ENCODE measurements around the gene GALNT2. TPM values are rescaled to one million over a fixed set of nuclear protein-coding genes. Genes with fewer than 3 reads are reported as not detected.

The GALNT2 gene
- polyA plus RNA-seq, 3 donors: 19.6 to 25.6 (median 23.4) TPM

DNA sequence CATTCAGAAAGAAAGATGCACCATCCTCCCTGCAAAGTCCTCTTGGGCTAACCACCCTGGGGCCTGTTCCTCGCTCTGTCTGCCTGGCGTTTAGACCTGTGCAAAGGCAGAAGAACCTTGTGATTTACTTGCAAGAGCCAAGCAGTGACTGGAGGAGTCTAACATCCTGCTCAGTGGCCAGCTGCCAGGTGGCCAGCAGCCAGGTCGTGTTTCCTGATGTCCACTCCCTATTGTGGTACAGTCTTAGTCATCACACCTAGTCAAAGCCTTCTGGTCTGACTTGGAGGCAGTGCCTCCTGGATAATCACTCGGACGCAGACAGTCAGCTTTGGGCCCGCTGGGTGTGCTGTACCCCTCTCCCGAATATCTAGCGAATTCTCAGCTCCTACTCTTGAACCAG is 241.0 kb downstream of the GALNT2 start:
- WGBS (ENCODE audit: insufficient coverage): 91% methylated on average over 8 of the region's 8 CpGs
- no peaks in the 10 kb centered on the region for H3K79me2 ChIP-seq (ENCODE audit: insufficient read depth, low read length)
- Mint-ChIP-seq H3K27ac (no peak overlapping the region), H3K36me3 (no peaks in the 10 kb centered on the region), H3K4me1 (peaks cover 15% of the 10 kb centered on the region), H3K9me3 (no peaks in the 10 kb centered on the region), H3K4me3 (no peak overlapping the region), H3K27me3 (ENCODE audit: low read depth in 3 of 3) (peaks cover 3 to 5% (median 4%) of the 10 kb centered on the region in 3 donors)
- no peak overlapping the region for H2AFZ ChIP-seq (ENCODE audit: insufficient read depth, low read depth, low read length, poor library complexity, severe bottlenecking)
- intact Hi-C loops (cut with micrococcal nuclease): no loop called here
- H3K4me2 ChIP-seq (replicated peaks; ENCODE audit: extremely low read depth, low read length, poor library complexity, severe bottlenecking): no peak overlapping the region
- no peak overlapping the region for H3K9ac ChIP-seq (ENCODE audit: insufficient read depth, low read length, poor library complexity, severe bottlenecking)
- no peaks in the 10 kb centered on the region for H3K9me3 ChIP-seq (replicated peaks in 1 of 2; ENCODE audit: control insufficient read depth in 1 of 2, insufficient read depth in 1 of 2, low read length in 2 of 2)
- TF ChIP-seq, protein P1, sequence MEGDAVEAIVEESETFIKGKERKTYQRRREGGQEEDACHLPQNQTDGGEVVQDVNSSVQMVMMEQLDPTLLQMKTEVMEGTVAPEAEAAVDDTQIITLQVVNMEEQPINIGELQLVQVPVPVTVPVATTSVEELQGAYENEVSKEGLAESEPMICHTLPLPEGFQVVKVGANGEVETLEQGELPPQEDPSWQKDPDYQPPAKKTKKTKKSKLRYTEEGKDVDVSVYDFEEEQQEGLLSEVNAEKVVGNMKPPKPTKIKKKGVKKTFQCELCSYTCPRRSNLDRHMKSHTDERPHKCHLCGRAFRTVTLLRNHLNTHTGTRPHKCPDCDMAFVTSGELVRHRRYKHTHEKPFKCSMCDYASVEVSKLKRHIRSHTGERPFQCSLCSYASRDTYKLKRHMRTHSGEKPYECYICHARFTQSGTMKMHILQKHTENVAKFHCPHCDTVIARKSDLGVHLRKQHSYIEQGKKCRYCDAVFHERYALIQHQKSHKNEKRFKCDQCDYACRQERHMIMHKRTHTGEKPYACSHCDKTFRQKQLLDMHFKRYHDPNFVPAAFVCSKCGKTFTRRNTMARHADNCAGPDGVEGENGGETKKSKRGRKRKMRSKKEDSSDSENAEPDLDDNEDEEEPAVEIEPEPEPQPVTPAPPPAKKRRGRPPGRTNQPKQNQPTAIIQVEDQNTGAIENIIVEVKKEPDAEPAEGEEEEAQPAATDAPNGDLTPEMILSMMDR (IDR thresholded peaks at IDR 0.05): no peak
- no peak overlapping the region for H3K4me3 ChIP-seq (replicated peaks in 1 of 3; ENCODE audit: low read depth in 2 of 3, low read length in 3 of 3)
- H3K27ac ChIP-seq (ENCODE audit: low read depth in 1 of 2, low read length in 2 of 2): no peak overlapping the region
- peaks cover 0 to 5% of the 10 kb centered on the region in 2 donors for H3K4me1 ChIP-seq (ENCODE audit: control insufficient read depth in 1 of 2, insufficient read depth in 2 of 2, low read length in 2 of 2)
- H3K27me3 ChIP-seq (ENCODE audit: control insufficient read depth in 2 of 2, insufficient read depth in 2 of 2, low read length in 2 of 2): no peaks in the 10 kb centered on the region
- no peaks in the 10 kb centered on the region for H3K36me3 ChIP-seq (replicated peaks in 1 of 2; ENCODE audit: control insufficient read depth in 1 of 2, insufficient read depth in 2 of 2, low read length in 2 of 2)
- DNase-seq: no peak
- H4K20me1 ChIP-seq (ENCODE audit: insufficient read depth, low read length): no peaks in the 10 kb centered on the region

DNA sequence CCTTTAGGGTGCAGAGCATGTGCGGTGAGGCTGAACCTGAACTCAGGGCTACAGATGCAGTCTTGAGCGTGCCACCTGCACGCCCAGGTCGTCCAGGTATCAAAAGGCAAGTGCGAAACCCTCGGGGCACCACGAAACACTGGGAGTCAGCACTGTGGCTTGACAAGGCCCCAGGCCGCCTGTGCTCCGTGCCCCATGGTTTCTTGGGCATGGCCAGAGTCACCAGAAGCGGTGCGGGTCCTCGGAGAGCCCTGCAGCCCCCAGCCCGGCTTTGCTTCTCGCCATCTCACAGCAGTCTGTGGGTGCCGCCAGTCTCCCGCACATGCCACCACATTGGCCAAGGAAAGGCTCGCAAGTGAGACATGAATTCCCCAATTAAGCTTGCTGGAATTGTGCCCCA is 241.8 kb downstream of the GALNT2 start:
- H3K27ac Mint-ChIP-seq: no peak overlapping the region
- TF ChIP-seq, protein P1 (IDR thresholded peaks at IDR 0.05): no peak
- no peak overlapping the region for H3K4me3 ChIP-seq (replicated peaks in 1 of 3; ENCODE audit: low read depth in 2 of 3, low read length in 3 of 3)
- intact Hi-C loops (cut with micrococcal nuclease): no loop called here
- H3K36me3 Mint-ChIP-seq: no peaks in the 10 kb centered on the region
- H3K4me3 Mint-ChIP-seq: no peak overlapping the region
- H3K4me2 ChIP-seq (replicated peaks; ENCODE audit: extremely low read depth, low read length, poor library complexity, severe bottlenecking): no peak overlapping the region
- H2AFZ ChIP-seq (ENCODE audit: insufficient read depth, low read depth, low read length, poor library complexity, severe bottlenecking): no peak overlapping the region
- no peak for DNase-seq
- H3K27ac ChIP-seq (ENCODE audit: low read depth in 1 of 2, low read length in 2 of 2): no peak overlapping the region
- no peaks in the 10 kb centered on the region for H4K20me1 ChIP-seq (ENCODE audit: insufficient read depth, low read length)
- no peaks in the 10 kb centered on the region for H3K36me3 ChIP-seq (replicated peaks in 1 of 2; ENCODE audit: control insufficient read depth in 1 of 2, insufficient read depth in 2 of 2, low read length in 2 of 2)
- no peak overlapping the region for H3K9ac ChIP-seq (ENCODE audit: insufficient read depth, low read length, poor library complexity, severe bottlenecking)
- 99% methylated on average over 15 of the region's 17 CpGs for WGBS (ENCODE audit: insufficient coverage)
- H3K27me3 Mint-ChIP-seq (ENCODE audit: low read depth in 3 of 3): peaks cover 0 to 5% (median 4%) of the 10 kb centered on the region in 3 donors
- H3K27me3 ChIP-seq (ENCODE audit: control insufficient read depth in 2 of 2, insufficient read depth in 2 of 2, low read length in 2 of 2): no peaks in the 10 kb centered on the region
- H3K79me2 ChIP-seq (ENCODE audit: insufficient read depth, low read length): no peaks in the 10 kb centered on the region
- H3K4me1 Mint-ChIP-seq: peaks cover 11% of the 10 kb centered on the region
- H3K4me1 ChIP-seq (ENCODE audit: control insufficient read depth in 1 of 2, insufficient read depth in 2 of 2, low read length in 2 of 2): peaks cover 0 to under 1% of the 10 kb centered on the region in 2 donors
- no peaks in the 10 kb centered on the region for H3K9me3 ChIP-seq (replicated peaks in 1 of 2; ENCODE audit: control insufficient read depth in 1 of 2, insufficient read depth in 1 of 2, low read length in 2 of 2)
- H3K9me3 Mint-ChIP-seq: no peaks in the 10 kb centered on the region

Measured in CD14-positive monocyte (primary cell).